GM12865 (cell line): Measurements from ENCODE around the gene C1orf53.
A peak's percentile ranks its signal among the peaks of the same experiment; 100 is the strongest.
"Not testable (repeated sequence)": the region's sequence is repeated elsewhere in the genome, so short reads cannot be mapped to it uniquely, and the experiment has no call there.

Experiments used
- DNase-seq: peaks from one replicate; pipeline ENCODE4 v3.0.0; 2010; ENCODE audit warnings: low read depth
- H3K4me3 ChIP-seq: 2 replicates; pipeline ENCODE4 v1.5.1; 2011; ENCODE audit warnings: mild to moderate bottlenecking, low read depth, low read length, control low read depth
- TF ChIP-seq, protein P1 (sequence below): IDR thresholded peaks from 2 replicates; pipeline ENCODE4 v1.5.1; 2011; ENCODE audit warnings: low read length, control low read depth, low read depth, inconsistent platforms; ENCODE audit not compliant: insufficient read depth; ENCODE audit errors: missing control alignments

Gene C1orf53

DNA sequence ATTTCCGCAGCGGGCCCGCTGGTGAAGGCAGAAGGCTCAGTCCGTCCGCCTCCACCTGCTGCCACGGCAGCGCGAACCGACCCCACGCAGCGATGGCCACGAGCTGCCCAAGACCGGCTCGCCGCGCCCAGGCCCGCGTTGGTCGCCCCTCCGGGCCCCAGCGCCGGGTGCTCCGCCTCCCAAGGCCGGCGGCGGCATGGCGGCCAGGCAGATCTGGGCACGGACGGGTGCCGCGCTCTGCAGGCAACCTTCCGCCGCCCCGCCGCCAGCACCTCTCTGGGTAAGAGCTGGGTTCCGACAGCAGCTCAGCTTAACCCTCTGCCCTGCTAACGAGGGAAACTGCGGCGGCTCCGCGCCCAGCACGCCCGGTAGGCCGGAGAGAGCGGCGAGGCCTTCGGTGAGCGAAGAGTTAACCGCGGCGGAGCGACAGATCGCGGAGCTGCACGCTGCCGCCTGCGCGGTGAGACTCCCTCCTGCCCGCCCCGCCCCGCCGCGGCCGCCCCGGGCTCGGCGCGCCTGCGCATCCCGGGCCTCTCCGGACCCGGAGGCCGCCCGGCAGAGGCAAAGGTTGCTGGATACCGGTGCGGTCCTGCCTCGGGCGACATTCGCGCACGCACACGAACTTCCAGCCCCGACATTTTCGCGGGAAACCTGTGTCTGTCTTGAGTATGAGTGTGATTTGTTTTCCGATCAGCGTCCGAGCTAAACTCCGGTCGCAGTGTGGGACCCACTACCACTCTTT is at the start of gene C1orf53:
Gene C1orf53, plus strand, starts transcription at position 177 of the 742 bp plus-strand sequence. Its CDS starts 20 bp downstream, at position 197.
- peak; percentile 90 for DNase-seq
- peak within 1 kb of the TSS; percentile 63 for H3K4me3 ChIP-seq
- TF ChIP-seq, protein P1, sequence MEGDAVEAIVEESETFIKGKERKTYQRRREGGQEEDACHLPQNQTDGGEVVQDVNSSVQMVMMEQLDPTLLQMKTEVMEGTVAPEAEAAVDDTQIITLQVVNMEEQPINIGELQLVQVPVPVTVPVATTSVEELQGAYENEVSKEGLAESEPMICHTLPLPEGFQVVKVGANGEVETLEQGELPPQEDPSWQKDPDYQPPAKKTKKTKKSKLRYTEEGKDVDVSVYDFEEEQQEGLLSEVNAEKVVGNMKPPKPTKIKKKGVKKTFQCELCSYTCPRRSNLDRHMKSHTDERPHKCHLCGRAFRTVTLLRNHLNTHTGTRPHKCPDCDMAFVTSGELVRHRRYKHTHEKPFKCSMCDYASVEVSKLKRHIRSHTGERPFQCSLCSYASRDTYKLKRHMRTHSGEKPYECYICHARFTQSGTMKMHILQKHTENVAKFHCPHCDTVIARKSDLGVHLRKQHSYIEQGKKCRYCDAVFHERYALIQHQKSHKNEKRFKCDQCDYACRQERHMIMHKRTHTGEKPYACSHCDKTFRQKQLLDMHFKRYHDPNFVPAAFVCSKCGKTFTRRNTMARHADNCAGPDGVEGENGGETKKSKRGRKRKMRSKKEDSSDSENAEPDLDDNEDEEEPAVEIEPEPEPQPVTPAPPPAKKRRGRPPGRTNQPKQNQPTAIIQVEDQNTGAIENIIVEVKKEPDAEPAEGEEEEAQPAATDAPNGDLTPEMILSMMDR = no peak

DNA sequence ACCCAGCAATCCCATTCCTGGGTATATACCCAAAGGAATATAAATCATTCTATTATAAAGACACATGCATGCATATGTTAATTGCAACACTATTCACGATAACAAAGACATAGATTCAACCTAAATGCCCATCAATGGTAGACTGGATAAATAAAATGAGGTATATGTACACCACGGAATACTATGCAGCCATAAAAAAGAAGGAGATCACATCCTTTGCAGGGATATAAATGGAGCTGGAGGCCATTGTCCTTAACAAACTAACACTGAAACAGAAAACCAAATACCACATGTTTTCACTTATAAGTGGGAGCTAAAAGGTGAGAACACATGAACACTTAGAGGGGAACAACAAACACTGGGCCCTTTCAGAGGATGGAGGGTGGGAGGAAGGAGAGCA is 46.7 kb upstream of the C1orf53 start:
- DNase-seq, H3K4me3 ChIP-seq: not testable (repeated sequence)

DNA sequence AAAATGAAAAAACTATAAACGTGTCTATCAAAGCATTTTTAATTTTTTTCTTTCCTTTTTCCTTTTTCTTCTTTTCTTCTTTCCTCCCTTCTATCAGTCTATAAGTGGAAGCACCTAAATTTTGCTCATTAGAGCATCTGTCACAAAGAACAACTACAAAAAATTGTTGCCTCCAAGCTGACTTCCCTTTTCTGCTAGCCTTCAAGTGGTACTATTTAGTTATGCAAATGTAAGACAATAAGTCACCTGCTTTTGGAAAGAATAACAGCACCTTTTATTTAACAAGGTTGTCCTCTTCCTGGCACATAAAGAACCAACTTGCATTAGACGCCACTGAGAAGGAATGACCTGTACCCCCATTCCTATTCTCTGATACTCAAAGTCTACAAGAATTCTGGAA is 45.0 kb upstream of the C1orf53 start:
- H3K4me3 ChIP-seq = no peak overlapping the region
- DNase-seq = no peak
- TF ChIP-seq, protein P1 = no peak

DNA sequence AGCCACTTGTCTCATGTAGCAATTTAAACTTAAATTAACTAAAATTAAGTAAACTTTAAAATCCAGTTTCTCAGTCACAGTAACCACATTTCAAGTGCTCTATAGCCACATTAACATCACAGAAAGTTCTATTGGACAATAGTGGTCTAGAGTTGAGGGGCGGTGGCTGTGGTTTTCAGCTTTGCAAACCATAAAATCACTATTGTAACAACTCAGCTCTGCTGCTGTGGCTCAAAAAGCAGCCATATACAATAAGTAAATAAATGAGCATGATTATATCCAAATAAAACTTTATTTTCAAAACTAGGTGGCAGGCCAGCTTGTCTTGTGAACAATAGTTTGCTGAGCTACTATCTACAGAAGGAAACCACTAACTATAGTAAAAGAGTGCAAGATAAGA is 43.4 kb upstream of the C1orf53 start:
- TF ChIP-seq, protein P1 = no peak
- no peak for DNase-seq
- H3K4me3 ChIP-seq = no peak overlapping the region

DNA sequence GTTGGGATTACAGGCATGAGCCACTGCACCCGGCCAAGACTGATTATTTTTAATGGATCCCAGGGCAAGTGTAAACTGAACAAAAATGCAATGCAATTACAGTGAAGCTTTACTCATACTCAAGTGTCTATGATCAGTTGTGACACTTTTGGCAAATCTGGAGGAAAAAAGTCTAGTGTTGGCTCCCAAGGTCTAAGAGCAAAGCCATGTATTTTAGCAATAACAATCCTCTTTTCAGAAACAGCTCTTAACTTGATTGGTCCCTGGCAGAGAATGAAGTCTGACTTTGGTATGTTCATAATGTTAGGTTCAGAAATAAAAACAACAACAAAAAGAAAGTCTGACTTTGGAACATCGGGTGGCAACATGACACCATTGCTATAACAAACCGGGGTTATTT is 40.2 kb upstream of the C1orf53 start:
- no peak overlapping the region for H3K4me3 ChIP-seq
- TF ChIP-seq, protein P1 = no peak
- DNase-seq = no peak

DNA sequence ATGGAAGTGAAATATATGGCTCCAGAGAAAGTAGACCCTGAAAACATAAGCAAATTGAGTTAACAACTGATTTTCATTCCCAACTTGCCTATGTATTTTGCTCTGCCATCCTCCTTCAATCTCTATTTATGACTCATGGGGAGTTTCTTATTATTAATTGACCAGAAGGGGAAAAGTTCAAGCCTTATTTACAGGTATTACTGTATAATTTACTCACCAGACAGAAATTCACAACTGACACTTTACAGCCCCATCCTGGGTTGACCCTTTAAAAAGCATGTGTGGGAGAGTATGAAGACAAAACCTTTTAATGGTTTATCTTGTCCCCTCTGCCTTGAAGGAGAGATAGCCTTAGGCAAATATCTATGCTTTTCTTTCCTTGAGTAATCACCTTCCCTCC is 39.8 kb upstream of the C1orf53 start:
- no peak for DNase-seq
- H3K4me3 ChIP-seq = no peak overlapping the region
- TF ChIP-seq, protein P1 = no peak

DNA sequence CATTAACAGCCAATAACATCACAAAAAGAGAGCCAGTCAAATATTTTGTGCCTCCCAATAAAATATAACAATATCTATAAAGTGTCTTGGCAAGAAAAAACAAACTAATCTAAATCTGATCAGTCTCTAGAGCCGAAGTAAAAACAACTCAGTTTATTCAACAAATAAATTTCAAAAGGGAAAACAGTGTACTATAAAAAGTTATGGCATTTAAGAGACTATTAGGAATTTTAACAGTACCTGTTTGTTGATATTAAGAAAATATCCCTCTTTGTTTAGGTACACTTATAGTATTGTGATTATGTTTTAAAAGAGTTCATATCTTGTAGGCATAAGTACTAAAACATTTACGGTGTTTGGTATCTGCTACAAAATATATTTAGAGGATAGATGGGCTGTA is 36.6 kb upstream of the C1orf53 start:
- DNase-seq = no peak
- TF ChIP-seq, protein P1 = no peak
- no peak overlapping the region for H3K4me3 ChIP-seq
